Stimulated activated CD4-positive, alpha-beta T cell treated with anti-CD3 and anti-CD28 coated beads, Interleukin-1b, Interleukin-23, amount 100 ng/mL, for 24 hours (primary cell): ENCODE measurements around the gene SH3RF2.

Experiments used
- DNase-seq, 4 experiments: peaks; one replicate each; pipeline ENCODE4 v3.0.0-alpha.2; 2020; ENCODE audit warnings: low read depth in 4 of 4, low spot score in 1 of 4

The SH3RF2 gene

GRCh38 chr5:145921211-145921610 lies 15.2 kb upstream of the SH3RF2 start:
- DNase-seq: no peak

GRCh38 chr5:145922059-145922458 lies 14.3 kb upstream of the SH3RF2 start:
- DNase-seq: no peak

- no peak for DNase-seq
These were observed 13.0 kb upstream of the SH3RF2 start for GRCh38 chr5:145923405-145923804.

- no peak for DNase-seq
These were observed 11.5 kb upstream of the SH3RF2 start for GRCh38 chr5:145924849-145925248.

GRCh38 chr5:145925353-145925752 lies 11.0 kb upstream of the SH3RF2 start:
- DNase-seq: no peak

- no peak for DNase-seq
These were observed 10.6 kb upstream of the SH3RF2 start for GRCh38 chr5:145925803-145926202.

GRCh38 chr5:145931718-145932117 lies 4.7 kb upstream of the SH3RF2 start:
- no peak for DNase-seq

- no peak for DNase-seq
These were observed 2.1 kb upstream of the SH3RF2 start for GRCh38 chr5:145934276-145934675.

- no peak for DNase-seq
These were observed 1.3 kb downstream of the SH3RF2 start for GRCh38 chr5:145937432-145938250.

- no peak for DNase-seq
These were observed 2.6 kb downstream of the SH3RF2 start for GRCh38 chr5:145938776-145939539.

- DNase-seq: no peak
These were observed 3.2 kb downstream of the SH3RF2 start for GRCh38 chr5:145939540-145940065.

- DNase-seq: no peak
These were observed 4.7 kb downstream of the SH3RF2 start for GRCh38 chr5:145941096-145941447.

- DNase-seq: no peak
These were observed 5.2 kb downstream of the SH3RF2 start for GRCh38 chr5:145941448-145942130.

GRCh38 chr5:145942201-145942600 lies 5.8 kb downstream of the SH3RF2 start:
- DNase-seq: no peak

GRCh38 chr5:145942749-145943148 lies 6.4 kb downstream of the SH3RF2 start:
- no peak for DNase-seq

- DNase-seq: no peak
These were observed 7.3 kb downstream of the SH3RF2 start for GRCh38 chr5:145943674-145944121.

GRCh38 chr5:145944328-145944727 lies 8.0 kb downstream of the SH3RF2 start:
- DNase-seq: no peak

- no peak for DNase-seq
These were observed 9.3 kb downstream of the SH3RF2 start for GRCh38 chr5:145945620-145946111.

- no peak for DNase-seq
These were observed 9.9 kb downstream of the SH3RF2 start for GRCh38 chr5:145946112-145946861.

GRCh38 chr5:145947581-145947980 lies 11.2 kb downstream of the SH3RF2 start:
- DNase-seq: no peak

GRCh38 chr5:145948047-145948446 lies 11.7 kb downstream of the SH3RF2 start:
- no peak for DNase-seq
